Activated CD4-positive, CD25-positive, alpha-beta regulatory T cell (primary cell): ENCODE data around the gene STRIP2.
"Not testable (repeated sequence)": the region's sequence is repeated elsewhere in the genome, so short reads cannot be mapped to it uniquely, and the experiment has no call there.

Experiments
- DNase-seq, 4 experiments: peaks; one replicate each; lab custom pipeline; 2025; lab: John Stamatoyannopoulos, UW

Gene STRIP2

DNA sequence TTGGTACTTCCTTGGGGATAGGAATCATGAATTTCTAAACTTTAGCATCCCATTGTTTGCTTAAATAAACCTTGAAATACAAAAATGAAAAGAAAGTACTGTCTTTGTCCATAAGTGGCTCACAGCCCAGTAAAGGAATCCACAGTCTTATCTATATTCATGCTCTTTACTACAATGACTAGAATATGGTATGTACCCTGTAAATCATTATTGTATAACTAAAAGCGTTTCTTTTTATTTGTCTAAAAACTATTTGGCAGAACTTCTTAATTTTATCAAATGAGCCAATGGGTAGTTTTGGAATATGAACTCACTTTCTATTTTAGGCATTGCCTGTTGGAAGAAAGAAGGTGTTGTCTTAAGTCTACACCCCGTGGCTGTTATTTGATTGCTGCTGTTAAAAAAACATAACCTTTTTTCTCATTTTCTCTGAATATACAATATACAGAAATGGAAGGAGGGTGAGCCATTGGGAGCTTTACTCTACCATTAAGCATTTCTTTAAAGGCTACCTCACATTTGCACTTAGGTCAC is 12.4 kb upstream of the STRIP2 start:
- DNase-seq, result no peak

DNA sequence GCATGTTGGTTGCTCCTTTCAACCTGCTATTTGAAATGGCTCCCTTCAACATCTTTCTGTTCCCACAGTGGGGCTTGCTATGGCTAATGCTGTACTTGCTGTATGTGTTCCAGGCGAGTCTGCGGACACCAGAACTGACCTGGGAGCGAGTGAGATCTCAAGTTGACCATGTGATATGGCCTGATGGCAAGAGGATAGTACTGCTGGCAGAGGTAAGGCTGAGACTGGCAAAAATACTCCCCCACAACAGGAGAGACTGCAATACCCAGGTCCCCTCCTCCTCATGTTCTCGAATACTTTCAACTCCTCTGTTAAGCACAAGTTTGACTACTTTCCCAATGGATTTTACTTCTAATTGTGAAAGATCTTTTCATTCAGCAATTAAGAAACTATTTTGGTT is 11.5 kb upstream of the STRIP2 start:
- no peak for DNase-seq

DNA sequence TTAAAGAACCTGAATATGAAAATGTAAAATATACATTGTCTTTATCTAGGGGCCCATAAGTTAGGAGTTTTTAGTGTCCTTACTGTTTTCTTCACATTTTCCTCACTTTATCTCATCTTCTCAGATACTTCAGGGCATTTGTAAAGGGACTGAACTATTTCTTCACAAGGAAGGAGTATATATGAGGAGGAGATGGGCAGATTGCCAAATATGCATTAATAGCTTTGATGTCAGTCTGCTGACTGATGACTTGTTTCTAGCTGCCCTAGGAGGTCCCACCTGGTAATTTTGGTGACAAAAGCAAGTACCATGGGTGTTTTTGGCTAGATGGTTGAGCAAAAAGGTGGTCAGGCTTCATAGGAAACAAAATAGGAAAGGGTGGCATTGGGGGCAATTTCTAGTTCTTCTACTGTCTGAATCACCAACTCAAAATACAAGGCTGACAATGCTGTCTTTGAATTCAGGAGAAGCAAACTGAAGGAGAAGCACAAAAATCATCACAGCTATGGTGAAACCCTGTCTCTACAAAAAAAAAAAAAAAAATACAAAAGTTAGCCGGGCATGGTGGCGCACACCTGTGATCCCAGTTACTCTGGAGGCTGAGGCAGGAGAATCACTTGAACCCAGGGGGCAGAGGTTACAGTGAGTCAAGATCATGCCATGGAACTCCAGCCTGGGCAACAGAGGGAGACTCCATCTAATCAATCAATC is 10.4 kb upstream of the STRIP2 start:
- no peak for DNase-seq

DNA sequence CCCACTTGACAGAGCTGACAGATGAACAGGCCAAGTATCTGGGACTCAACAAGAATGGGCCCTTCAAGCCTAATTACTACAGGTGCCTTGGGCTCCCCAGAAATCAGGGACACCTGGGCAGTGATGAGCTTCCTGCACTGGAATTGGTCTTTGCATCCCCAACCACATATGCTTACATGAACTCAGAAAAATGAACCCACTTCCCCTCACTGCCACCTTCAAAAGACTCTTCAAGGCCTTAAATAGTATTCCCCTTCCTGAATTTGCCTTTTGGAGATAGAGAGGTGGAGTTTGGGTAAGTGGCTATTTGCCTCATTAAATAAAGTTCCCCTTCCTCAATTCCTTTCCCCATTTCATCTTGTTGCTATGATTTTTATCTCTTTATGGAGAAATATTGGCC is 7.8 kb upstream of the STRIP2 start:
- DNase-seq, result no peak

DNA sequence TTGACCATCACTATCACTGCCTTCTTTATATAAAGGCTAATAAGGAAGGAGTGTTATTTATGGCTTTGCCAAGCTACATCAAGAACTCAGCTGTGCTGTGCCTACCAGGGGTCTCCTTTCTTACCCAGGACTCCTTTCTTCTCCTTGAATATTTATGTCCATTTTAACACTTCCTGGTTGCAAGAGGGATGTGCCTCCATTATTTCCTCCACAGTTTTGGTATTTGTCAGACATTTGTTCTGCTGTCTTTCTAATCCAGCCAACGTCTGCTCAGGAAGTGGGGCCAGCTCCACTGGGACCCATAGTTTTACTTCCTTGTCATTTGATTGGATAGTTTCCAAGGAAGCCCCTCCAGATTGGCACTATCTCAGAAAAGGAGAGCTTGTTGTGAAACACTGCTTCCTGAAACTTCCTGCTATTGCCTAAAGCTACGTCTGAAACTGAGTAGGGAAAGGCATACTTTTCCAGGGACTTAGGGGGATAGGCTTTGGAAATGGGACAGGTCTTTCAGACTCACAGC is 6.6 kb upstream of the STRIP2 start:
- no peak for DNase-seq

GRCh38 chr7:129431911-129432643 is 2.2 kb upstream of the STRIP2 start:
- no peak for DNase-seq

GRCh38 chr7:129434675-129435318 is 565 bp downstream of the STRIP2 start:
- DNase-seq, result no peak

GRCh38 chr7:129435414-129435829 is 1.2 kb downstream of the STRIP2 start:
- no peak for DNase-seq

DNA sequence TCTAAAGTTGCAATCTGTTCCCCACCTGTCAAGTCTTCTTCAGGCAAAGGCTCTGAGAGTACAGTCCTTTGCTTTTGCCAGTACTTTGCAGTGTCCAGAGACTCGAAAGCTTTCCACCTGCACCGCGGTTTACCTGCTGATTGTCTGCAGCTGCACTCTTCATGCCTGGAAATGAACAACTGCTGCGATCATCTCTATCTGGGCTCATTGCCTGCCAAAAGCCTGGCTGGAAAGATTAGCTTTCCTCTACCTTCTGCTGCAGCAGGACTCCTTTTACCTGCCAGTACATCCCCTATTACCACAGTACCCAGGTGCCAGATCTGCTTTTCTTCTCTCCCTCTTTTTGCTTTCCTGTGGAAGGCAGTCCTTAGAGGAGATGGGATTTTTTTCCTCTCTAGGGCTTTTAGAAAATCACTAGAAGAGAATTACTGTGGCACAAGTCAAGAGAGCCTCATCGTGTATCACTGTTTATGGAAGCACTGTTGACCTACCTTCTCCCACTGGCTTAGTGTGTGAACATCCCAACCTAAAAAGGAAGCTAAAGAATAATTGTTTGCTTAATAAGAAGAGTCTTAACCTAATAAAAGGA is 2.2 kb downstream of the STRIP2 start:
- DNase-seq, result no peak

DNA sequence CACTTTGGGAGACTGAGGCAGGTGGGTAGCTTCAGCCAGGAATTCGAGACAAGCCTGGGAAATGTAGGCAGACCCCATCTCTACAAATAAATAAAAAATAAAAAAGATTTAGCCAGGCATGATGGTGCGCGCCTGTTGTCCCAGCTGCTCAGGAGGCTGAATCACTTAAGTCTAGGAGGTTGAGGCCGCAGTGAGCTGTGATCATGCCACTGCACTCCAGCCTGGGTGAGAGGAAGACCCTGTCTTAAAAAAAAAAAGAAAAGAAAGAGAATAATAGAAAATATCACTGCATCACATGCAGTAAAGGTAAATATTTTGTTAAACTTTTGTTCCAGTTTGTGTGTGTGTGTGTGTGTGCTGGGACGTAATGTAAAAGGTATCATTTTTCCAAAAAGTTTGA is 3.0 kb downstream of the STRIP2 start:
- no peak for DNase-seq

GRCh38 chr7:129438281-129438838 is 4.1 kb downstream of the STRIP2 start:
- no peak for DNase-seq

DNA sequence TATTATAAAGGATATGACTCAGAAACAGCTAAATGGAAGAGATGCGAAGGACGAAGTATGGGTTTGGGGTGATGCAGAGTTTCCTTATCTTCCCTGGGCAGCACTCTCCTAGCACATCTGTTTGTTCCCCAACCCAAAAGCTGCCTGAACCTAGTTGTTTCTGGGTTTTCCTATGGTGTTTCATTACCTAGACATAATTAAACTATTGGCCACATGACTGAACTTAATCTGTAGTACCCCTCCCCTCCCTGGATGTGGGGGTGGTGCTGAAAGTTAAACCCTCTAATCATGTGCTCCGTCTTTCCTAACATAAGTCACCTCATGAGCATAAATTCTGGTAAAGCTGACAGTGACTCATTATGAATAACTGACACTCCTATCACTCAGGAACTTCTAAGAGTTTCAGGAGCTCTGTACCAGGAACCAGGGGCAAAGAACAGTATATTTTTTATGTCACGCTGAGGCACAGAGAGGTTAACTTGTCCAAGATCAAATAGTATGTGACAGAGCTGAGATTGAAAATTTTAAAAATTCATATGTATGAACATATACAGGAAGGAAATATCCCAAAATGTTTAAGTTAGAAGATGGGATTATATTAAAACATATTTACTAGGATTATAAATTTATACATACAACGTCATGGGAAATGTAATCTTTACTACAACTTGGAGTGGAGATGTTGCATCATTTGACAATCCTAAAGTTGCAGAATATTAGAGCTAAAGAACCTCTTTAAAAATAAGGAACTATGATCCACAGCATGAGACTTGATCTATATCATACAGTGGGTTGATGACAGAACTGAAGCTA is 4.8 kb downstream of the STRIP2 start:
- DNase-seq, result no peak

GRCh38 chr7:129439963-129440625 is 5.9 kb downstream of the STRIP2 start:
- no peak for DNase-seq

DNA sequence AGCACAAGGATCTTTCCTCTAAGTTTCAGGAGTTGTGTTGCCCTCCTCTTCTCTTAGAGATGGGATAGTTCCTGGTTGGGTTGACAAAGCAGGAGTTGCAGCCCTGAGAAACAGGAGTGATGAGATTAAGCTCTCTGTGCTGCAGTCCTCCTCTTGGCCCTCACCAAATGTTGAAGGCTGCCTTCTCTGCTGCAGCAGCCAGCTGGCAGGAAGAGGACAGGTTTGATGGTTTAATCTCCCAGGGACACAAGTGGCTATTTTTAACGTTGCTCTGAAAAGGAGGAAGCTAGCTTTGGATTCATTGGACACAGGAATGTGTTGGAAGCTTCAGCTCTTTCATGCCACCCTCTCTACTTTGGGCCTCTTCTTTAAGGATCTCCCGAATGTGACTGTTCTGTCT is 9.4 kb downstream of the STRIP2 start:
- DNase-seq, result no peak

DNA sequence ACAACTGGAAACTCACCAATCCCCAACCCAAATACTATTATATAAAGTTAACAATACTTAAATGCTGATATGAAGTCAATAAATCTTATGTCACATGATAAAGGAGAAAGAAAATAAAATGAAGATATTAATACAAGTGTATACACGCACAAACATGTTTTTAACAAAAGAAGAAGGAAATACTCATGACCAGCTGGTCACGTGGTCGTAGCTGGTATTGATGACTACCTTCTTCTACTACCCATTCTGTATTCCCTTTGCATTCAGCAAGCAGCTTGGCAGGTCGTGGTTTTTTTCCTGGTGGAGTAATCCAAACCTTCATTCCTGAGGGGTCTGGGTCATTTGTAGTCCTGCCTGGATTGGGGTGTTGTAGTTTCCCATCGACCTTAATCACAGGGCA is 10.5 kb downstream of the STRIP2 start:
- not testable (repeated sequence) for DNase-seq

DNA sequence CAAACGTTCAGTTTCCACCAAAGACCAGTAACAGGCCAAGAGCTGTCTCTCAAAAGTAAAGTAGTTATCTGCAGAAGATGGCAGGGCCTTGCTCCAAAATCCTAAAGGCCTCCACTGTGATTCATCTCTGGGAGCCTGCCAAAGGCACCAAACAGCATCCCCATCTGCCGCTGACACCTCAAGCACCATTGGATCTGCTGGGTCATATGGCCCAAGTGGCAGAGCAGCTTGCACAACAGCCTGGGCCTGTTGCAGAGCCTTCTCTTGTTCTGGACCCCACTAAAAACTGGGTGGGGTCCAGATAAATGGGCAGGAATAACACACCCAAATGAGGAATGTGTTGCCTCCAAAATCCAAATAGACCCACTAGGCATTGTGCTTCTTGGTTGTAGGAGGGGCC is 12.7 kb downstream of the STRIP2 start:
- DNase-seq, result not testable (repeated sequence)

DNA sequence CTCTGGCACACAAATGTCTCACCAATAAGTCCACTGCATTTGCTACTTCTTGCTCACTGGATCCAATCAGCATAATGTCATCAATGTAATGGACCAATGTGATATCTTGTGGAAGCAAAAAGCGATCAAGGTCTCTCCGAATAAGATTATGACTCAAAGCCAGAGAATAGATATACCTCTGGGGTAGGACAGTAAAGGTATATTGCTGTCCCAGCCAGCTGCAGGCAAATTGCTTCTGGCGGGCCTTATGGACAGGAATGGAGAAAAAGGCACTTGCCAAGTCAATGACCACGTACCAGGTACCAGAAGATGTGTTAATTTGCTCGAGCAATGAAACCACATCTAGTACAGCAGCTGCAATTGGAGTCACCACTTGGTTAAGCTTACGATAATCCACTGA is 13.2 kb downstream of the STRIP2 start:
- DNase-seq, result not testable (repeated sequence)

- DNase-seq, result not testable (repeated sequence)
Measured at GRCh38 chr7:129448608-129449007, 14.4 kb downstream of the STRIP2 start.

- no peak for DNase-seq
Measured at GRCh38 chr7:129450295-129450694, 16.1 kb downstream of the STRIP2 start.

DNA sequence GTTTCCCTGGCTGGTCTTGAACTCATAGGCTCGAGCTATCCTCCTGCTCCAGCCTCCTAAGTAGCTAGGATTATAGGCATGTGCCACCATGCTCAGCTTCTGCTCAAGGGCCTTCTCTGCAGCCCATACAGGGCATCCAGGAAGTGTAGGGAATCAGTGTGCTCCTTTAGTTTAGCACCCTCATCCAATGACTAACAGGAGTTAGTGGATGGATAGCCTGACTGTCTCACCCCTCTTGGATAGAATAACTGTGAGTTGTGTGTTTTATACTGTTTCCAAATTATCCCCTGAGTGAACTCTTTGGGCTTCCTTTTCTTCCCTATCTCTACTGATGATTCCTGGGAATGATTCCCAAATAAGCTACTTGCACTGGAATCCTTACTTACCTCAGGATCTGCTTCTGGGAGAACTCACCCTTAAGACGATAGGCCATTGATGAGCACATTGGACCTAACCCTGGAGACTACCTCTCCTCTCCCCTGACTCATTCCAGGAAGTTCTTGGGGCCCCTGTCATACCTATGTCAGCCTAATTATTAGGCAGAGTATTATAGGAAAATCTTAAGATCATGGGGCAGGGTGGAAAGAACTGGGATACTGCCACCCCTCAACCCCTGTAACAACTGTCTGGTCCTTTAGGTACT is 18.5 kb downstream of the STRIP2 start:
- DNase-seq, result no peak
